HG02870 (cell line): Measurements from ENCODE around the gene CD52.

Experiments used
- ATAC-seq: cut with Tn5 transposase; IDR thresholded peaks from one replicate; pipeline ENCODE4 v1.9.1; 2021; ENCODE audit warnings: mild to moderate bottlenecking, moderate library complexity; ENCODE audit not compliant: unreplicated experiment

Gene CD52

GRCh38 chr1:26352338-26352679 is 34.6 kb downstream of the CD52 start:
- ATAC-seq = no peak

DNA sequence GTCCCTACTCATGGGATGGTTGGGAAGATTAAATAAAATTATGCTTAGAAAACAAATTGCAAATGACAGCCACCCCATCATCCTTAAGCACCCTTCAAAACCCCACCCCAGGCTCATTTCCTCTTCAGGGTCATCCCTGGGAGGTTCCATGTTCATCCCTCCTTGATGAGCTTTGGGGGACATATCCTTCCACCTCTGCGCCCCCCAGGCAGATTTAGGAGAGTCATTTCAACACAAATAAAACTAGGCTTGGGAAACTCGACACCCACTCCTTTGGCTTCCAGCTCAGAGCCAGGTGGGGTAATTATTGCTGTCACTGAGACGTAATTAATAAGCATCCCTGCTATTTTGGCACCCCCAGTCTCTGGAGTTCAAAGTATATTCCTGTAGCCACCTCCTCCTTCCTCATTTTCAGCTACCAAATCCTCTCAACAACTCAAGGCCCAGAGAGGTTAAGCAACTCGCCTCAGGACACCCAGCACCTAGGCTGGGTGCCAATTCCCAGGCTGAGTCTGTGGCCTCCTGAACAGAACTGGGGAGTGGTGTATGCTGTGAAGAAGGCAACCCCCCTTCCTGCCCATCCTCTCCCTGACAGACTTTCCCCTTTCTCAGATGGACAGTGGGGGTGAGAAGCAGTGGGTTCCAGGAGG is 35.6 kb downstream of the CD52 start:
- ATAC-seq = no peak

DNA sequence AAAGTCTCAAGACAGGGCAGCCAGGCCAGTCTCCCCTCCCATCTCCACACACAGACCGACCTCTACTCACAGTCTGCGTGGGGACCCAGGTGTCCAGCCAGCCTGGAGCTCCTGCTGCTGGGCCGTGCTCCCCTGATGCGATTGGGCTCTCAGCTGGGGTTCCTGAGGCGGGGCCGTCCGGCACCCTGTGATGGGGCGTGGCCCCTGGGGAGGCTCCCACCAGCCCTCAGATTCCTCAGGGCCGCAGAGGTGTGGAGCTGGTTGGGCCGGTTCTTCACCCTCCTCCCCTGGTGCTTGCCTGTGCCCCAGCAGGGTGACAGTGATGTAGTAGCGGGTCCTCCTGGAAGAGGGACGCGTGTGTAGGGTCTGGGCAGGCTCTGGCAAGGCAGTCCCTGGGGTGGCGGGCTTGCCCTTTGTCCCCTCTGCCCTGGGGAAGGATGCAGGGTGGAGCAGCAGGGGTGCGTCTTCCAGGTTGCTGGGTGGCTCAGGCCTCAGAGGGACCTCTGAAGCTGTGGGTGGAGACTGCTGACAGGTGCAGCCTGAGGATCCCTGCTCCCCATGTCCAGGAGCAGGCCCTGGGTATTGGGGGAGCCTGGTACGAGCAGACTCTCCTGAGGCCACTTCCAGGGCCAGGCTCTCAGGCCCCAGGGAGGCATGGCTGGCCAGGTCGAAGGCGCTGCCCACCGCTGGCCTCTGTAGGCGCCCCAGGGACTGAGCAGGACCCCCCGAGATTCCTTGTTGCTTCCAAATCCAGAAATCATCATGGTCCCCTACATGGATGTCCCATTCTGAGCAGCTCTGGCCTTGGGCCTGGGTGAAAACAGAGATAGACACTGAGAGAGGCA is 36.4 kb downstream of the CD52 start, which contains the start of gene CRYBG2:
CRYBG2 (minus strand) TSS at position 155 of the 845 bp plus-strand sequence. CDS start 7,473 bp downstream, outside the sequence.
- ATAC-seq = no peak

DNA sequence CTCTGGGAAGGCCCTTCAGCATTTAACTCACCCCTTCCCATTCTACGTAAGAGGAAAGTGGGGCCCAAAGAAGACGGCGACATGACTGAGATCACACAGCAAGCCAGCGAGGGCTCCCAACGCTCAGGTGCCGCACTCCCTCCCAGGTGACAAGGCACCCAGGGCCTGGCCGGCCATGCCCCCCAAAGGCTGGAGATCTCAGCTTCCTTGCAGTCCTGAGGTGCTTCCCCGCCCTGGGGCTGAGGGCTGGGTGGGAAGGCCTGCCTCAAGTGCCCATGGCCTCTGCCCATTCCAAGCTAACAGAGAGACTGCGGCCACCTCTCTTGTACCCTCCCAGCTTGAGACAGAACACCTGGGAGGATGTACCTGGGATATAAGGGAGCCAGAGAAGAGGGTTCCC is 37.2 kb downstream of the CD52 start:
- ATAC-seq = no peak

DNA sequence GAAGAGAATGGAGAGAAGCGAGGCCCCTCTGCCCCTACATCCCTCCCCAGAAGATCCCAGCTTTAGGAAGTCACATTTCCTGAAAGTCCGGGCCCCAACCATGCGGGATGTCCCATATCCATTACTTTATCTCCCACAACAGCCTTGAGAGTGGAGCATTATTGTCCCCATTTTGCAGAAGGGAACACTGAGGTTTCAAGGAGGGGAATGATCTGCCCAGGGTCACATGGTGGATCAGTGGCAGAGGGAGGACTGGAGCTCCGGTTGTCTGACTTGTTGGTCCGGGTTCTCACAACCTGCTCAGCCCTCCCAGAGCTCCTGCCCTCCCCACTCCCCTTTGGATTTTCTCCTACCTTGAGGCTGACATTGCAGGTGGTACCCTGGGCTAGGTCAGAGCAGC is 38.3 kb downstream of the CD52 start:
- ATAC-seq = no peak

GRCh38 chr1:26357121-26357602 is 39.4 kb downstream of the CD52 start:
- no peak for ATAC-seq

GRCh38 chr1:26358411-26359384 is 40.9 kb downstream of the CD52 start:
- ATAC-seq = no peak

DNA sequence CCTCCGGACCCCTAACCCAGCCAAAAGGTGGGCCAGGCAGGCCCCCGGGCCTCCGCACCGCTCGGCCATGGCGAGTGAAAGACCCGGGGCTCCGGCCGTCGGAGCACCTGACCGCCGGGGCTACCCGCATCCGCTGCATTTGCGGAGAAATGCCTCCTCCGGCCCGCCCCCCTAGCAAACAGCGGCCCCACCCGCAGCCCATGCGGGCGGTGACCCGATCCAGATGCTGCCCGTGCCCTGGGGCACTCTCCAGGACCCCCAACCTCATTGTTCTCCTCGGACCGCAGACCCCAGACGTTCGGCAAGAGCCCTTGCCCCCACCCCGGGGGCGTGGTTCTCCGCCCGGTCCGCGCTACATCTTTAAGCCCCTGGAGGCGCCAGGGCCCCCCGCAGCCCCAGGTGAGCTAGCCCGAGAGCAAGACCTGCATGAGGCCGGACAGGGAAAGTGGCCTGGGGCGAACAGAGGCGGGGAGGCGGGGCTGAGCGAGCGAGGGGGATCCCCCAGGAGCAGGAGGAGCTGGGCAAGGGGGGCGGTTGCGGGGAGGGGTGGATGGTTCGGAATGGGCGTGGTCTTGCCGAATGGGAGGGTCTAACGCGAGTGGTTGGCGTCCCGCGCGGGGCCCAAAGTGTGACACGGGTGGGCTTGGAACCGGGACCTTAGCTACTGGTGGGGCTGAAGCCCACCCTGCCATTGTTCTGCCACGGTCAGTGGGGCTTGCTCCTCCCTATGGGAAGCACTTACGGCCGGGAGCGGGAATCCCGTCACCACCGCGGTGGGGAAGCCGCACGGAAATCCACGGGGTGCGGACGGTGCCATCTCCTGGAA is 42.4 kb downstream of the CD52 start:
- ATAC-seq = no peak

DNA sequence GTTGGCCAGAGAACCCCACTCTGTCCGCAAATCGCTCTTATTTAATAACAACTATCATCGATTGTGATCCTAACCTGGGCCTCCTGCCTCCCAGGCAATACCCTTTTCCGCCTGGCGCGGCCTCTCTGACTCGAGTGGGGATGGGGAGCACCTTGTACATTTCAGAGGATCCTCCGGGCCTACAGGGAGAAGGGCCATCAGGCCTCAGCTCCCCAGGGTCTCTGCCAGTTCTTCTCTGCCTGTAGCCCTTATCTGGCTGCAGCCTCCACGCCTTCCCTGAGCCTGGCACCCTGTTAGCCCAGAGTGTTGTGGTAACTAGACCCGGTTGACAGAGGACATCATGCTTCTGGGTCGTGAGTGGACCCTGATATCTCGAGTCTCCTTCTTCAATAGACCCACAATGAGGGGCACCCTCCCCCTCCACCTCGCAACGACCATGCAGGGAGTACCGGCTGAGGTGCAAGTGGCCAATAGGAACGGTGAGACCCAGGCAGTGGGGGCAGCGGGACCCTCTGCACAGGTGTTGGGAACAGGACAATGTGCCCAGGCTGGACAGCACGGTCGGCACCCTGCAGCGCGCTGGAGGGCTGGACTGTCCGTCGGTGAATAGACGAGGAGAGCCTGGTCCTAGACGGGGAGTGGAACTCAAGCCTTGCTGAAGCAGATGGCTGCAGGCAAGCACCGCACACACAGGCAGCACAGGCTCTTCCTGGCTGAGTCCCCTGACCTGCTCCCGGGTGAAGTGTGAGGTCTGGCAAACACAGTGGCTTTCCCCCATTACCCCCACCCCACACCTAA is 43.2 kb downstream of the CD52 start:
- ATAC-seq = no peak

- no peak for ATAC-seq
These were observed 43.9 kb downstream of the CD52 start for GRCh38 chr1:26361605-26362122.

DNA sequence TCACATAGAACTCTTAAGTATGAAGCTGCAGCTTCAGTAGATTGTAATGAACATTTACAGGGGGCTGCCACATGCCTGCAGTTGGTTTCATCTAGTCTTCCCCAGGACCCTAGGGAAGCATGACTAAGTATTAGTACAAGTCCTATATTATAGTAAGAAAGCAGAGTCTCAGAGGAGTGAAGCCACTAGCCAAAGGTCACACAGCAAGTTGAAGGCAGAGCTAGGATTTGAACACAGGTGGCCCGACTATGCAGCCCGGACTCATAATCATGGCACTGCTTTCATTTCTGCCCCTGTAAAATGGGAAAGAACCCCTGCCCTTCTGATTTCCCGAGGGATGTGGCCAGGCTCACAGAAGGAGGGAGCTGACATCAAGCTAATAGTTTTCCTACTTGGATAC is 44.6 kb downstream of the CD52 start:
- ATAC-seq = no peak

DNA sequence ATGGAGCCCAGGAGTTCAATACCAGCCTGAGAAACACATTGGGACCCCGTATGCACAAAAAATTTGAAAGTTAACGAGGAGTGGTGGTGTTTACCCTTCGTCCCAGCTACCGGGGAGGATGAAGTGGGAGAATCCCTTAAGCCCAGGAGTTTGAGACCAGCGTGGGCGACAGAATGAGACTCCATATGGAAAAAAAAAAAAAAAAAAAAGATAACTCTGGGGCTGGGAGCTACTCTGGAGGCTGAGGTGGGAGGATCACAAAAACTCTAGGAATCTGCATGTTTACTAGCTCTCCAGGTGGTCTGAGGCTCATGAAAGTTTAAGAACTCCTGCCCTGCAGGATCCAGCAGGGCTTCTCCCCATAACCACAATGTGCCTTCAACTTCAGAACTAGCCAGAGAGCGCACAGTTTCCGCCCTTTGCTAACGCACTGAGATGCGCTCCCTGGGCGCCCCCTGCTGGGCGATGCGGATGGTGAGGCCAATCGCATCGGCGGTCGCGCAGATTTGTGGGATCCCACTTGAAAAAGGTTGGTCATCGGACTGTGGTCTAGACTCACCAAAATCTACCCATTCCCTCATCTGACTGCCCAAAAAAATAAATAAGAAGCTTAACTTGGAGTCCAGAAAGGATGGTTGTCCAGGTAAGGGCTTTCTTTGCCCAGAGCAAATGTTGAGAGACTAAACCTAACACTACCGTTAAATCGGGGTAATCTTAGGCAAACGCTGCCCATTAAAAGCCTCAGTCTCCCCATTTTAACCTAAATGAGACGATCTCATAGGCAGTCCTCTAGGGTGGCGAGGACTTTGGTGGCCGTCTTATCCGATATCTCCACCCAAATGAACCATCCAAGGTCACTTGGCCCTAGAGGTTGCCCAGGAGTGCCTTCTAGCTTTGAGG is 46.0 kb downstream of the CD52 start:
- no peak for ATAC-seq

DNA sequence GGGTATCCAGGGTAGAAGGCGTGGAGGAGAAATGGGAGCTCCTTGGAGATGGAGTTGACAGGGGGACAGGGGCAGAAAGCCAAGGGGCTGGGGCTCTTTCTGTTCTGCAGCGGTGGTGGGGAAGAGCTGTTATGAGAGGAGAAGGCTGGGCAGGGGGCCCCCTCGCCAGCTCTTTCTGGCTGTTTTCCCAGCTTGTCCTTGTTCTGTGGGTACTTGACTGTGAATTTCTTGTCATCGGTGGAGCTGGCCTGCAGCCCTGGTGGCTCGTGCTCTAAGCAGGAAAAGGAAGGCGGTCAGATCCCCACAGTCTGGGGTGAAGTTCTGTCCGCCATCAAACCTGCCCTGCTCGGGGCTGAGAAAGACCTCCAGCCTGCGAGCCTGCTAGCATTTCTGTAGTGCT is 47.2 kb downstream of the CD52 start:
- ATAC-seq = no peak

DNA sequence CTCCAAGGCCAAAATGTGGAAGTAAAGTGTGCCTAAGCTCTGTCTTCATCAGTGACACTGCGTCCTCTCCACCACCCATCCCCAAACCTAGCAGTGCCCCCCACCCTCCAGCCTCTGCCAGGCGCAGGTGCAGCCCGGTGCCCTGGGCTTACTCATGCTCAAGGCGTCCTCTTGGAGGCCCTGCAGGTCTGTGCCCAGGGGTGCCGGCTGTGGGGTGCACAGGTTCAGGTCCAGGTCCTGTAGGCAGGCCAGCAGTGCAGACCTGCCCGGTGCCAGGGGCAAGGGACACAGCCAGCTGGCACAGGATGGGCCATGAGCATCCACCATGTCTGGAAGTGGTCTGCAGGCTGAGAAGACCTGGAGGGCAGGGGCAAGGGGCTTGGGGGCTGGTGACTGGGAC is 49.7 kb downstream of the CD52 start:
- no peak for ATAC-seq

DNA sequence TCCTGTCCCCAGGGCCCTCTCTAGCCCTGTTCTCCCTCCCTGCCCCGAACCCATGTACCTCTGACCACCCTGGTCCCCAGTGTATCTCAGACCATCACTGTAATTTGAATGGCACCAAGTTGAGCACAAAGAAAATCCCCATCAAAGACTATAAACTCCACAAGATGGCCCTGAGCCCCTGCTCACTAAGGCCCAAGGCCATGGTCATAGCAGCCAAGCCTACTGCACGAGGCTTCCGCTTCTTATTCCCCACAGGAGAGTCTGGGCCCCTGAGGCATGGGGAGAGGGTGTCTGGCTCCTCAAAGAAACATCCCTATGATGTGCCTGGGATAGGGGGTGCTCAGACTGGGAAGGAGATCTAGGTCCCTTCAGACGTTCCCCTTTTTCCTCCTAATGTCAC is 50.2 kb downstream of the CD52 start:
- no peak for ATAC-seq

- no peak for ATAC-seq
These were observed 50.7 kb downstream of the CD52 start for GRCh38 chr1:26368486-26368885.
